ENCODE data around the gene DOC2A.

DOC2A gene

GRCh38 chr16:29973384-29974246 is 37.2 kb downstream of the DOC2A start, which contains the start of gene TAOK2 (continued):
- TF ChIP-seq, protein P1, sequence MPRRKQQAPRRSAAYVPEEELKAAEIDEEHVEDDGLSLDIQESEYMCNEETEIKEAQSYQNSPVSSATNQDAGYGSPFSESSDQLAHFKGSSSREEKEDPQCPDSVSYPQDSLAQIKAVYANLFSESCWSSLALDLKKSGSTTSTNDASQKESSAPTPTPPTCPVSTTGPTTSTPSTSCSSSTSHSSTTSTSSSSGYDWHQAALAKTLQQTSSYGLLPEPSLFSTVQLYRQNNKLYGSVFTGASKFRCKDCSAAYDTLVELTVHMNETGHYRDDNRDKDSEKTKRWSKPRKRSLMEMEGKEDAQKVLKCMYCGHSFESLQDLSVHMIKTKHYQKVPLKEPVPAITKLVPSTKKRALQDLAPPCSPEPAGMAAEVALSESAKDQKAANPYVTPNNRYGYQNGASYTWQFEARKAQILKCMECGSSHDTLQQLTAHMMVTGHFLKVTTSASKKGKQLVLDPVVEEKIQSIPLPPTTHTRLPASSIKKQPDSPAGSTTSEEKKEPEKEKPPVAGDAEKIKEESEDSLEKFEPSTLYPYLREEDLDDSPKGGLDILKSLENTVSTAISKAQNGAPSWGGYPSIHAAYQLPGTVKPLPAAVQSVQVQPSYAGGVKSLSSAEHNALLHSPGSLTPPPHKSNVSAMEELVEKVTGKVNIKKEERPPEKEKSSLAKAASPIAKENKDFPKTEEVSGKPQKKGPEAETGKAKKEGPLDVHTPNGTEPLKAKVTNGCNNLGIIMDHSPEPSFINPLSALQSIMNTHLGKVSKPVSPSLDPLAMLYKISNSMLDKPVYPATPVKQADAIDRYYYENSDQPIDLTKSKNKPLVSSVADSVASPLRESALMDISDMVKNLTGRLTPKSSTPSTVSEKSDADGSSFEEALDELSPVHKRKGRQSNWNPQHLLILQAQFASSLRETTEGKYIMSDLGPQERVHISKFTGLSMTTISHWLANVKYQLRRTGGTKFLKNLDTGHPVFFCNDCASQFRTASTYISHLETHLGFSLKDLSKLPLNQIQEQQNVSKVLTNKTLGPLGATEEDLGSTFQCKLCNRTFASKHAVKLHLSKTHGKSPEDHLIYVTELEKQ (tag by site-specific recombination; IDR thresholded peaks at IDR 0.05; ENCODE audit: borderline replicate concordance): no peak
- TF ChIP-seq REST (tag by site-specific recombination; IDR thresholded peaks at IDR 0.05) (no peak; the same call in 1 of the 2 replicates), ZNF596 (tag by site-specific recombination; IDR thresholded peaks at IDR 0.05) (no peak), ZNF16 (tag by site-specific recombination; IDR thresholded peaks at IDR 0.05; ENCODE audit: low read depth) (no peak), ZNF544 (tag by site-specific recombination; IDR thresholded peaks at IDR 0.05) (no peak), GLIS1 (tag by site-specific recombination; IDR thresholded peaks at IDR 0.05) (peak; percentile 73), FEZF1 (tag by site-specific recombination; IDR thresholded peaks at IDR 0.05) (no peak), HOXC10 (CRISPR knock-in tag; IDR thresholded peaks at IDR 0.05) (no peak), ZNF692 (tag by site-specific recombination; IDR thresholded peaks at IDR 0.05) (peak; percentile 94), ZNF350 (tag by site-specific recombination; IDR thresholded peaks at IDR 0.05) (no peak), ZNF792 (tag by site-specific recombination; IDR thresholded peaks at IDR 0.05) (0 out of 2 replicates have a peak, but pooled peaks have one; percentile 0), ZNF48 (tag by site-specific recombination; IDR thresholded peaks at IDR 0.05) (no peak), ZFP69B (tag by site-specific recombination; IDR thresholded peaks at IDR 0.05) (peak; percentile 92)
- TF ChIP-seq, protein P2, sequence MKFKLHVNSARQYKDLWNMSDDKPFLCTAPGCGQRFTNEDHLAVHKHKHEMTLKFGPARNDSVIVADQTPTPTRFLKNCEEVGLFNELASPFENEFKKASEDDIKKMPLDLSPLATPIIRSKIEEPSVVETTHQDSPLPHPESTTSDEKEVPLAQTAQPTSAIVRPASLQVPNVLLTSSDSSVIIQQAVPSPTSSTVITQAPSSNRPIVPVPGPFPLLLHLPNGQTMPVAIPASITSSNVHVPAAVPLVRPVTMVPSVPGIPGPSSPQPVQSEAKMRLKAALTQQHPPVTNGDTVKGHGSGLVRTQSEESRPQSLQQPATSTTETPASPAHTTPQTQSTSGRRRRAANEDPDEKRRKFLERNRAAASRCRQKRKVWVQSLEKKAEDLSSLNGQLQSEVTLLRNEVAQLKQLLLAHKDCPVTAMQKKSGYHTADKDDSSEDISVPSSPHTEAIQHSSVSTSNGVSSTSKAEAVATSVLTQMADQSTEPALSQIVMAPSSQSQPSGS (tag by site-specific recombination; IDR thresholded peaks at IDR 0.05; ENCODE audit: low read depth): no peak
- TF ChIP-seq, protein P3, sequence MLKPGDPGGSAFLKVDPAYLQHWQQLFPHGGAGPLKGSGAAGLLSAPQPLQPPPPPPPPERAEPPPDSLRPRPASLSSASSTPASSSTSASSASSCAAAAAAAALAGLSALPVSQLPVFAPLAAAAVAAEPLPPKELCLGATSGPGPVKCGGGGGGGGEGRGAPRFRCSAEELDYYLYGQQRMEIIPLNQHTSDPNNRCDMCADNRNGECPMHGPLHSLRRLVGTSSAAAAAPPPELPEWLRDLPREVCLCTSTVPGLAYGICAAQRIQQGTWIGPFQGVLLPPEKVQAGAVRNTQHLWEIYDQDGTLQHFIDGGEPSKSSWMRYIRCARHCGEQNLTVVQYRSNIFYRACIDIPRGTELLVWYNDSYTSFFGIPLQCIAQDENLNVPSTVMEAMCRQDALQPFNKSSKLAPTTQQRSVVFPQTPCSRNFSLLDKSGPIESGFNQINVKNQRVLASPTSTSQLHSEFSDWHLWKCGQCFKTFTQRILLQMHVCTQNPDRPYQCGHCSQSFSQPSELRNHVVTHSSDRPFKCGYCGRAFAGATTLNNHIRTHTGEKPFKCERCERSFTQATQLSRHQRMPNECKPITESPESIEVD (tag by site-specific recombination; IDR thresholded peaks at IDR 0.05): no peak
